K562 (cell line): ENCODE measurements around the gene KAZN.

Experiments used
- BACH1 ChIP-seq: fragments of 200-800 bp; sonication (Bioruptor generic); IDR thresholded peaks from 2 replicates; pipeline ENCODE4 v1.6.1; 2016; ENCODE audit warnings: missing genetic modification characterization, missing compliant biosample characterization
- CTCF ChIP-seq, 3 experiments: IDR thresholded peaks in 2 of 3; conservative IDR thresholded peaks in 1 of 3; 2 replicates each; pipeline ENCODE4 v1.5.1; 2011 to 2012; ENCODE audit warnings: low read length in 3 of 3, mild to moderate bottlenecking in 3 of 3, control low read depth in 2 of 3, improper control_type of control experiment in 1 of 3, inconsistent platforms in 1 of 3, low read depth in 1 of 3, mixed read lengths in 1 of 3, moderate library complexity in 1 of 3; ENCODE audit not compliant: insufficient read depth in 2 of 3
- KAT8 ChIP-seq: fragments of 450-650 bp; IDR thresholded peaks from 2 replicates; pipeline ENCODE4 v1.6.1; 2016; ENCODE audit warnings: low read depth, mild to moderate bottlenecking
- MIER1 ChIP-seq: fragments of 450-650 bp; IDR thresholded peaks from 2 replicates; pipeline ENCODE4 v1.6.1; 2016; ENCODE audit warnings: antibody characterized with exemption, mild to moderate bottlenecking, low read depth
- PML ChIP-seq: IDR thresholded peaks from 2 replicates; pipeline ENCODE4 v1.6.1; 2012; ENCODE audit warnings: low read length, inconsistent platforms
- PREB ChIP-seq: sonication (generic); formaldehyde crosslinking; IDR thresholded peaks from 2 replicates; pipeline ENCODE4 v1.8.1; 2023; ENCODE audit warnings: mild to moderate bottlenecking, missing genetic modification reagents
- RBM25 ChIP-seq: fragments of 200-400 bp; formaldehyde crosslinking; IDR thresholded peaks from 2 replicates; pipeline ENCODE4 v1.6.1; 2018; ENCODE audit warnings: low read length, low read depth, moderate library complexity; ENCODE audit not compliant: severe bottlenecking
- YY1 ChIP-seq, 3 experiments: IDR thresholded peaks; 2 replicates each; pipeline ENCODE4 v1.6.1; 2011; ENCODE audit warnings: low read length in 2 of 3, mild to moderate bottlenecking in 2 of 3, moderate library complexity in 2 of 3, borderline replicate concordance in 1 of 3, control low read depth in 1 of 3, low read depth in 1 of 3; ENCODE audit not compliant: insufficient read depth in 3 of 3, insufficient replicate concordance in 2 of 3, control insufficient read depth in 1 of 3, insufficient read length in 1 of 3; ENCODE audit errors: extremely low read depth in 1 of 3
- ZBTB49 ChIP-seq: sonication (generic); formaldehyde crosslinking; IDR thresholded peaks from 2 replicates; pipeline ENCODE4 v1.8.0; 2022; ENCODE audit warnings: missing genetic modification reagents, mild to moderate bottlenecking, borderline replicate concordance
- ZNF232 ChIP-seq: sonication (generic); formaldehyde crosslinking; IDR thresholded peaks from 2 replicates; pipeline ENCODE4 v1.8.0; 2022; ENCODE audit warnings: mild to moderate bottlenecking, missing genetic modification reagents
- ZNF512 ChIP-seq: IDR thresholded peaks from 2 replicates; pipeline ENCODE4 v1.6.1; 2016; ENCODE audit warnings: missing genetic modification characterization, missing compliant biosample characterization
- ZNF57 ChIP-seq: fragments of 450-650 bp; formaldehyde crosslinking; IDR thresholded peaks from 2 replicates; pipeline ENCODE4 v1.4.0; 2020; ENCODE audit warnings: mild to moderate bottlenecking, moderate library complexity

GRCh38 chr1:15098176-15099125, 500.0 kb downstream of the KAZN start:
- TF ChIP-seq ZNF57 = no peak
- no peak for TF ChIP-seq ZNF232 (CRISPR knock-in tag)
- TF ChIP-seq PREB = no peak
- no peak for TF ChIP-seq PML
- TF ChIP-seq CTCF (IDR thresholded peaks at IDR 0.05 in 2 of 3, conservative IDR thresholded peaks at IDR 0.05 in 1 of 3; ENCODE audit: insufficient read depth in 2 of 3, low read depth in 1 of 3, low read length in 3 of 3) = no peak
- no peak for TF ChIP-seq ZBTB49 (CRISPR knock-in tag)
- no peak for TF ChIP-seq YY1 (IDR thresholded peaks at IDR 0.05; ENCODE audit: borderline replicate concordance in 1 of 3, control insufficient read depth in 1 of 3, extremely low read depth in 1 of 3, insufficient read depth in 3 of 3, insufficient read length in 1 of 3, insufficient replicate concordance in 2 of 3, low read depth in 1 of 3, low read length in 2 of 3)
- no peak for TF ChIP-seq BACH1 (tag)
- TF ChIP-seq KAT8 = no peak
- TF ChIP-seq MIER1 = no peak
- TF ChIP-seq RBM25 = no peak
- no peak for TF ChIP-seq ZNF512 (tag)
